ENCODE measurements around the gene GPC5.

GPC5 gene

DNA sequence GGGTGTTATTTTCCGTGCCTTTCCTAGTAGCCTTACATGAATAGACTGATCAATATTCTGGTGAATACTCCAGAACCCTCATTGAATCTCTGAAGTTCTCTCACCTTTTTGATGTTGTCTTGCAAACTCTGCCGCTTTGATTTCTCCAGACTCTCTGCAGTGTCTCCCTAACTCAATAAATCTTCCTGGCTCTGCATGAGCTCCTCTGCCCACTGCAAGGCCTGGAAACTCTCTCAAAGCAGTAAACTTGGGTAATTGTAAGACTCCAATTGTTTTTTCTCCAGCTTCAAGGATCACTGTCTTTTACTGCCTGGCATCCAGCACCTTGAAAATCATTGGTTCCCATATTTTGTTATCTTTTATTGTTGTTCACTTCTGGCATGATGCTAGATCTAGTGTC lies 198.4 kb downstream of the GPC5 start:
- DNase-seq (ENCODE audit: low read depth): no peak
- no peak for TF ChIP-seq CTCF (conservative IDR thresholded peaks at IDR 0.05; ENCODE audit: low read depth, low read length)
- H3K4me3 ChIP-seq (ENCODE audit: low read depth, low read length): no peak overlapping the region

DNA sequence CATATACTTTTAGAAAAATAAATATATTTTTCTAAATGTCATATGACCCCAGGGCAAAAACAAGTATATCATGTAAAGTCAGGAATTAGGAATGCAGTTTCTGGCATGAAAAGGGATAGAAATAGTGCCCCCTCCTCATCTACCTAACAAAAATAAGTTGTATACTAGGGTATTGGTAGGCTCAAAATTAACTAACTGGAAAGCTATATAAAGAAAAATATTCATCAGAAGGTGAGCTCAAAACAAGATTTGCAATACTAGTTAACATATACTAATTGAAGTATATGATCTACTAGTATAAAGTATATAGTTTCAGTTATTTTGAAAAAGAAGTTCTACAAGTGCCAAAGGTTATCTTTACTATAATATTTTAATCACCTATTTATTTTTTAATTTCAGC lies 200.2 kb downstream of the GPC5 start:
- no peak for TF ChIP-seq CTCF (conservative IDR thresholded peaks at IDR 0.05; ENCODE audit: low read depth, low read length)
- H3K4me3 ChIP-seq (ENCODE audit: low read depth, low read length): no peak overlapping the region
- no peak for DNase-seq (ENCODE audit: low read depth)

DNA sequence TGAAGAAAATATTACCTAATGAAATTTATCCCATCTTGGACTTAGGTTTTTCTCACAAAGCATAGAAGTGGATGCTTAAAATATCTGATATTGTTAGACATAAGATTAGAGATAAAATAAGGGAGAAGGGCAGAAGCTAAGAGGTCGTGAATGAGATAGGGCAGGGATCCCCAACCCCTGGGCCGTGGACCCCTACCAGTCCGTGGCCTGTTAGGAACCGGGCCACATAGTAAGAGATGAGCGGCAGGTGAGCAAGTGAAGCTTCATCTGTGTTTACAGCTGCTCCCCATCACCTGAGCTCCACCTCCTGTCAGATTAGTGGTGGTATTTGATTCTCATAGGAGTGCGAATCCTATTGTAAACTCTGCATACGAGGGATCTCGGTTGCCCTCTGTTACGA lies 202.9 kb downstream of the GPC5 start:
- no peak for DNase-seq (ENCODE audit: low read depth)
- H3K4me3 ChIP-seq (ENCODE audit: low read depth, low read length): no peak overlapping the region
- no peak for TF ChIP-seq CTCF (conservative IDR thresholded peaks at IDR 0.05; ENCODE audit: low read depth, low read length)

- no peak for TF ChIP-seq CTCF (conservative IDR thresholded peaks at IDR 0.05; ENCODE audit: low read depth, low read length)
- no peak for DNase-seq (ENCODE audit: low read depth)
- no peak overlapping the region for H3K4me3 ChIP-seq (ENCODE audit: low read depth, low read length)
These were observed 203.4 kb downstream of the GPC5 start for GRCh38 chr13:91601807-91602206.

GRCh38 chr13:91609353-91609752 lies 210.9 kb downstream of the GPC5 start:
- no peak for TF ChIP-seq CTCF (conservative IDR thresholded peaks at IDR 0.05; ENCODE audit: low read depth, low read length)
- DNase-seq (ENCODE audit: low read depth): peak; percentile 5
- no peak overlapping the region for H3K4me3 ChIP-seq (ENCODE audit: low read depth, low read length)

DNA sequence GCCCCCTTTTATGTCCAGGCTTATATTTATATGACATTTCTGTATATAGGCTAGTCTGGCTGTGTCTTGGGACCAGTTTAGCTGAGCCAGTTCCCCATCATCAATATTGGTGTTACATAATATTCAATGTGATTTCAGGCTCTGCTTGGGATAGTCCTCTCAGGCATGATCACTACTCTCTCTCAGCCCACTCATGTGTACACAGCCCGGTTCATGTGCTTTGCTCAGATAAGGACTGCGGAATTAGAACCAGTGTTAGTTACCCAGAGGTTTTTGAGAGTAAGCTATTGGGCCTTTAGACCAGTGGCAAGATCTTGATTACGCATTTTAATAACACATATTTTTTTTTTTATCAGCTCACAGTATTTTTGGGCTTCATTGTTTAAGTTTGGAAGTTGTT lies 219.9 kb downstream of the GPC5 start:
- no peak overlapping the region for H3K4me3 ChIP-seq (ENCODE audit: low read depth, low read length)
- DNase-seq (ENCODE audit: low read depth): no peak
- no peak for TF ChIP-seq CTCF (conservative IDR thresholded peaks at IDR 0.05; ENCODE audit: low read depth, low read length)

DNA sequence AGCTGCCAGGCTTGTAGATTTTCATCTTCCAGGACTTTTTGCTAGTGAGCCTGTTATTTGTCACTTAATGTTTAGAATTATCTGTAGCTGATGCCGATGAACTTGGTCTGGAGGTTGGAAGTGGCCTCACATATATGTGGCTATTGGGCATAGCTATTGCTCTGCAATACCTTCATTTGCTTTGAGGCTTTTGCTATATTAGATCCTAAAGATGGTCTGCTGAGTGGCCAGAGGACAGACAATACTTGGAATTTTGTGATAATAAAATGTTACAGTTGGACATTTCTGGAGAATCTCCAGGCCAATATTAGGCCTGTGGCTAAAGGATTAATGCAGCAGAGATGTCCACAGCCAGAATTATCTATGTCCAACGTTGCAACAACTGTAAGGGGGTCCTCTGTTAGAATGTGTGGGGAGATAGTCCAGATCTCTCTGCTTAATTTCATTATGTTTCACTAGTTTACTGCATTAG lies 222.3 kb downstream of the GPC5 start:
- H3K4me3 ChIP-seq (ENCODE audit: low read depth, low read length): no peak overlapping the region
- no peak for TF ChIP-seq CTCF (conservative IDR thresholded peaks at IDR 0.05; ENCODE audit: low read depth, low read length)
- no peak for DNase-seq (ENCODE audit: low read depth)

All from choroid plexus epithelial cell (primary cell).